HG03135 (cell line): ENCODE results near the gene TENT5A.
"Not testable (repeated sequence)": the region's sequence is repeated elsewhere in the genome, so short reads cannot be mapped to it uniquely, and the experiment has no call there.

Source experiments
- ATAC-seq: cut with Tn5 transposase; IDR thresholded peaks from one replicate; pipeline ENCODE4 v1.9.1; 2021; ENCODE audit warnings: mild to moderate bottlenecking, moderate library complexity; ENCODE audit not compliant: unreplicated experiment

The TENT5A gene

DNA sequence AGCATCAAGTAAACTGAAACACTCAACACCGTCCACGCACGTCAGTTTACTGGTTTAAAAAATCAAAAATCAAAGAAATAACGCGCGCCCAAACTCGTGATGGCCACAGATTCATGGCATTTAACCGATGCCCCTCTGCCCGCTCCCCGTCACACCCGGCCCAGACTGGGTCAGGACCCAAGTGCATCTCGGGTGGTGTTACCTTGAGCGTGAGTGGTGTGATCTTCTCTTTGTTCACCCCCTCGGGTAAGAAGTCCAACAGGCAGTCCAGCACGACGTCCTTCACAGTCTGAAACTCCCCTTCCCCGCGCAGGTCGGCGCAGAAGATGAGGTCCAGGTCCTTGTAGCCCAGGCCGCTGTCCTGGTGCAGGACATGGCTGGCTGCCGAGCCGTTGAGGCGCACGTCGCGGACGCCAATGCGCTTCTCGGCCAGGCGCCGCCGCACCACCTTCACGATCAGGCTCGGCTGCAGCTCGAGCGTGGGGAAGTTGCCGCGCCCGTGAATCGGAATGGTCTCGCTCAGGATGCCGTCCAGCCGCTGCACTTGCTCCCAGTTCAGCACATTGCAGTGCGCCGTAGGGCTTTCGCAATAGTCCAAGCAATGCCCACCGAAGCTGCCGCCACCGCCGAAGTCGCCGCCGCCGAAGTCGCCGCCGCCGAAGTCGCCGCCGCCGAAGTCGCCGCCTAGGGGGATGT is 945 bp downstream of the TENT5A start:
- no peak for ATAC-seq

GRCh38 chr6:81750681-81751387 is 1.6 kb downstream of the TENT5A start:
- no peak for ATAC-seq

GRCh38 chr6:81750200-81750599 is 2.3 kb downstream of the TENT5A start:
- no peak for ATAC-seq

DNA sequence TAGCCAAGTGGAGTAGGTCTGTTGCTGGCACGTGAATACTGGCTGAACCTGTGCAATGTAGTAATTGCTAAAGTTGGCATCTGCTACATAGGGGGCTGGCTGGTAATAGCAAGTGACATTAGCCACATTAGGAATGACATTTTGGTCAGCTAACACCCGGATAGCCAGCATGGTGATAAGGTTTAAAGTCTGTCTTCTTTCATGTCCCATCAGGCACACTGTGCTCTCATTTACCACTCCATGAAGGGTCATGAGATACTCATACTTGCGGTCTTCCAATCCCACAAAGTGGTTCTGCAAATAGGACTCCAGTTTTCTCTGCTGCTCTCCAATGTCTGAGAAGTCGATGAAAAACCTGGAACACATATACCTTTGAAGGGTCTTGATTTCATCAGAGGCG is 2.8 kb downstream of the TENT5A start:
- no peak for ATAC-seq

- ATAC-seq = no peak
Observed at GRCh38 chr6:81748994-81749393, 3.5 kb downstream of the TENT5A start.

DNA sequence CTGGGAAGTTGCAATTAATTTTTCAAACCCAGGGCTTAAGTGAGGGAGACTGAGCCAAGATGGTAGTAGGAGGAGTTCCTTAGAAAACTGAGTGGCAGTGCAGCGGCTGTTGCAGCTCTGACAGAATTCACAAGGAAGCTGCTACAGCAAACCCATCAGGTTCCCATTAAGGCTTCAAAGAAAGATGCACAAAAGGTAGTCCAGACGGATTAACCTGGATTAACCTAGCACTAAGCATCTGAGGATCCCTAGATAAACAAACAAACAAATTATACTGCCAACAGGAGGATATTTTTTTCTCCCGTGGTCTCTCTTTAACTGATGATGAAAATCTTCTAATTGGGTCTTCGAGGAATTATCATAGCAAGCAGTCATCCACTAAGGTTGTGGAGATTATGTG is 5.2 kb downstream of the TENT5A start:
- ATAC-seq = no peak

DNA sequence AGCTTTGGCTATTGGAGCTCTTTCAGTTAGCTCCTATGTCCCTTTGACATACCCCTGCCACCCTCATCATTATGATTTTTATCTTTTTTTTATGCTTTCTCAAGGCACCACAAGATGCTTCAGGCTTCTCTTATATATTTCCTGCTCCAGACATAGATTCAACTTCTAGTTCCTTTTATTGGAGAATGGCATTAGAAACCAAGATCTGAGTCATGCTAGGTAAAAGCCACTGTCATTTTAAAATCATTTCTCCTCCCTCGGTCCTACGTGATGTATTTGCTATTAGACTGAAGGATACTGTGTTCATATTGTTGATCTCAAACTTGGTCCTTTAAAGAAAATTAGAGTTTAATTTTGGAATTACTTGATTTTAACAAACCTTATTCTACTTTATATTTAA is 8.3 kb downstream of the TENT5A start:
- ATAC-seq = no peak

- no peak for ATAC-seq
Observed at GRCh38 chr6:81743649-81744048, 8.8 kb downstream of the TENT5A start.

GRCh38 chr6:81741689-81742088 is 10.8 kb downstream of the TENT5A start:
- ATAC-seq = no peak

DNA sequence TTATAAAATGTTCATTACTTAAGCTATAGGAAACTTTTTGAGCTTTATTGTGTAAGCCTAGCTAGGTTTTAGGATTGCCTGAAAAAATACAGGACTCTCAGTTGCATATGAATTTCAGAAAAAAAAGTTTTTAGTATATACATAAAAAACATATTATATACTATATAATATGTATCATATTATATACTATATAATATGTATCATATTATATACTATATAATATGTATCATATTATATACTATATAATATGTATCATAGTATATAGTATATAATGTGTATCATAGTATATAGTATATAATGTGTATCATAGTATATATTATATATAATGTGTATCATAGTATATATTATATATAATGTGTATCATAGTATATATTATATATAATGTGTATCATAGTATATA is 11.9 kb downstream of the TENT5A start:
- ATAC-seq = not testable (repeated sequence)

- no peak for ATAC-seq
Observed at GRCh38 chr6:81739230-81740195, 13.0 kb downstream of the TENT5A start.

DNA sequence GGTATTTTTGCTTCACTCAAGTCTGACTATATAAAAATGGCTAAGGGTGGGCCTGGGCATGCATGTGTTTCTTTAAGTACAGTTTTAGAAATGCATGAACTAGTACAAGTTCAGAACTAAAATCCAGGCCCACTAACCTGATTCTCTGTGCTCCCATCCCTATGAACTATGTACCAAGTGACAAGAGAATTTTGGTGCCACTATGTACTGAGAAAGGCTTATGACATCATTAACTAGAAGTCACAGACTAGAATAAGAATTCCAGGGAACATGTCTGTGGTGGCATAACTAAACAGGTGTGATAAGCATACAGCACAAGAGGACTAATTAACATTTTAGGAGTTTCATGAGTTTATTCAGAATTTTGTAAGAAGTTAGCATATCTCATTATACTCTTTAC is 16.1 kb downstream of the TENT5A start:
- no peak for ATAC-seq

DNA sequence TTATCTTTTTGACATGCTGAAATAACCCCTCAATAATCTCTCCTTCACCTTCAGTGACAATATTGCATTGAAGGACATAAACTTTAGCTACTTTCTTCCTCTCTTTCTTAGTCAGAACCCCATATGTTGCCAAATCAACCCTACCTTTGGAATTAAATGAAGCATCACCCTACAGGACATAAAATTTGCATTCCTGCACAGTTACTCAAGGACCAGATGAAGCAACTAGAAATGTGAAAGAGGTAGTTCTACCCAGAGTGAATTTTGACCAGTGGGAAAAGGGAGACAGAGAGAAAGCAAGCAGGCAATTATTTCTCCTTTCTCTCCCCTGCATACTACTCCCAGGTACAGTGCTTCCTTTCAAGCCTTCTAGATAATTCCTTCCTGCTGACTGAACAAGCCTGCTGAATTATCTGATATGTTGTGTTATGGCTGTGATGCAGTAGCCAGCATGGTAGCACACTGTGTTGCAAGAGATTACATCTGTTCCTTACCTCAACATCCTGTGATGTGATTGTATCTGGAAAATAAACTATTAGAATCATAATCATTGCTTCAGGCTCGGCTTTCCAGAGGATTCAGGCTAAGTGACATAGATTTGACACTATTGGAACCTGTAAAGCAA is 16.6 kb downstream of the TENT5A start:
- no peak for ATAC-seq

- ATAC-seq = no peak
Observed at GRCh38 chr6:81734500-81735150, 17.9 kb downstream of the TENT5A start.

DNA sequence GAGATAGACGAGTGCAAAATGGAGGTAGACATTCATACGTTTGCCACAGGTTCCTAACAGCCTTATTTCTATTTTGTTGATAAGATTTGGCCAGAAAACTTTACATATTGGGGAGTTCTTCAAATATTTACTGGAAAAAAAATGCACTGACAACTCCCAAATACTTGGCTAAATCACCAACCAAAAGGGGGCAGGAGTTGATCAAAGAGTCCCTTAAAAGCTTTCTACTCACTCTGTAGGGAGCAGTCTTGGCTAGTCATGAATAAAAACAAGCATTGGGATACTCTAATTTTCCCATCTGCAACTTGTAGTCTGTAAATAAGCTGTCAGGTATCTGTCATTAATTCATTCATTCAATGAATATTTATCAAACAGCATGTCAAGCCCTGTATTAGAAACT is 18.4 kb downstream of the TENT5A start:
- no peak for ATAC-seq

DNA sequence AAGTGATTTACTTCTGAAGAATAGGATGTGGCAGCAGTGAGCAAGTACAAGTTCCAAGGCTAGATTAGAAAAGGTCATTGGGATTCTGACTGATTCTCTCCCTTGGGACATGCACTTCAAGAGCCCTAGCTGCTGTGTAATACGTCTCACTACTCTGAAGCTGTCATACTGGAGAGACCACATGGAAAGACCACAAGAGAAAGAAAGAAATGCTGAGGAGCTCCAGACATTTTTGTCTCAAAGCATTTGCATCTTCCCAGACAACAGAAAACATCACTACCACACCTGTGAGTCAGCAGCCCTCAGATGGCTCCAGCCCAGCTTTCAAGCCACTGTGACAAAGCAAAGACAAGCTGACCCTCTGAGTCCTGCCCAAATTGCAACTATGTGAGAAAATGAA is 20.7 kb downstream of the TENT5A start:
- no peak for ATAC-seq

DNA sequence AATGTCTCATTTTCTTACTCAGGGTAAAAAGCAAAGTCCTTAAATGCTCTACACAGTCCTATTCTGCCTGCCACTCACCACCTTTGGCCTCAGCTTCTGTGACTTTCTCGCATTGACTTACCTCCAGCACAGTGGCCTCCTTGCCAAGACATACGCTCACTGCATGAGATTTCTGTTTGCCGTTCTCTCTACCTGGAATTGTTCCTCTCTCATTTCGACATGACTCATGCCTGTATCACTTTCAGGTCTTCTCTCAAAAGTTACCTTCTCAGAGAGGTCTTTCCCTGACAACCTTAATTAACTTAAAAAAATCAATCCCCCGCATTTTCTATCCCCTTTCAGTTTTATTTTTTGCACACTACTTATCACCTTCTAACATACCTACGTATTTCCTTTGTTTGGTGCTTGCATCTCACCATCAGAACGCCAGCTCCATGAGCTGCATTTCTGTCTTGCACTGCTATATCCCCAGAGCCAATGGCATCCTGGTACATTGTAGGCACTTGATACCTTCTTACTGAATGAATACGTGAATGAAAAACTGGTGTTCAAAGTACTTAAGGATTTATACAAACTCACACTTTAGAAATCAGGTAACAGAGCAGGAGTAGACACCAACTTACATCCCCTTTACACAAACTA is 24.5 kb downstream of the TENT5A start:
- no peak for ATAC-seq

- ATAC-seq = no peak
Observed at GRCh38 chr6:81725127-81725526, 27.4 kb downstream of the TENT5A start.

GRCh38 chr6:81722506-81723223 is 29.8 kb downstream of the TENT5A start:
- ATAC-seq = no peak
